Measurements from ENCODE around the gene PPARA. TPM values are rescaled to one million over a fixed set of nuclear protein-coding genes. Genes with fewer than 3 reads are reported as not detected.

Gene PPARA
- total RNA-seq, 6 donors from 2014 or later = 10.2 to 27.0 (median 20.9) TPM

GRCh38 chr22:46171940-46172339, 21.6 kb downstream of the PPARA start:
- Histone ChIP-seq H3K4me1 (peaks cover 5 to 24% (median 9%) of the 10 kb centered on the region in 4 donors), H3K36me3 (no peaks in the 10 kb centered on the region), H3K4me3 (no peak overlapping the region), H3K9me3 (no peaks in the 10 kb centered on the region), H3K27ac (no peak overlapping the region), H3K27me3 (no peaks in the 10 kb centered on the region)
- WGBS, 2 donors = 79 to 81% methylated on average over 4 to 8 of the region's 8 CpGs
- no peak for TF ChIP-seq POLR2AphosphoS5 (IDR thresholded peaks at IDR 0.05)
- no peak for TF ChIP-seq EP300 (IDR thresholded peaks at IDR 0.05)
- TF ChIP-seq POLR2A (IDR thresholded peaks at IDR 0.05) = no peak
- TF ChIP-seq CTCF (IDR thresholded peaks at IDR 0.05) = no peak
- ATAC-seq (ENCODE audit: low FRiP score in 2 of 2) = peak in 1 of 2 donors; percentile 22
- no peak for DNase-seq

DNA sequence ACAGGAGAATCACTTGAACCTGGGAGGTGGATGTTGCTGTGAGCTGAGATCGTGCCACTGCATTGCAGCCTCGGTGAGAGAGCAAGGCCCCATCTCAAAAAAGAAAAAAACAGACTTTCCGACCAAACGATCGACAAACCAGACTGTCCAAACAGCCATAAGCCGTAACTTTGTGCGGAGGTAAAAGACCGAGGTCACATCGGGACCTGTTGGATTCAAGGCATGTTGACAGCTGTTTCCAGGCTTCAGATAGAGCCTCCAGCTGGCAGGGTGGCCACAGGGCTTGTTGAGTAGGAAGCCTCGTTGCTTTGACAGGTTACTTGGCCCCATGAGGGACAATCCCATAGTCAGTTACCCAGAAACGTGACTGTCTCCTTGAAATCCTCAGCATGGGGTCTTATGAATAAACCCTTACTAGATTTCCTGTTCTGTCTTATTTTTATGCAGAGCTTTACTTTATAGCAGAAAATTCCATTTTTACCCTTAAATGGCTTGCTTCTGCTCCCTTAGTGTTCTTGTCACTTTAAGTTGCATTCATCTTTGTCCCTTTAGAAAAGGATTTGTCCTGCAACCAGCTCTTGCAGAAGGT, 22.3 kb downstream of the PPARA start:
- H3K4me1 ChIP-seq = peaks cover 5 to 24% (median 9%) of the 10 kb centered on the region in 4 donors
- H3K27me3 ChIP-seq = no peaks in the 10 kb centered on the region
- H3K36me3 ChIP-seq = no peaks in the 10 kb centered on the region
- no peak for DNase-seq
- no peak for TF ChIP-seq EP300 (IDR thresholded peaks at IDR 0.05)
- no peak for TF ChIP-seq POLR2AphosphoS5 (IDR thresholded peaks at IDR 0.05)
- no peak for TF ChIP-seq CTCF (IDR thresholded peaks at IDR 0.05)
- TF ChIP-seq POLR2A (IDR thresholded peaks at IDR 0.05) = no peak
- ATAC-seq (ENCODE audit: low FRiP score in 2 of 2) = no peak
- H3K4me3 ChIP-seq = no peak overlapping the region
- no peak overlapping the region for H3K27ac ChIP-seq
- no peaks in the 10 kb centered on the region for H3K9me3 ChIP-seq
- 79 to 87% methylated on average over 11 of the region's 11 CpGs for WGBS, 2 donors

GRCh38 chr22:46173152-46173551, 22.8 kb downstream of the PPARA start:
- TF ChIP-seq POLR2AphosphoS5 (IDR thresholded peaks at IDR 0.05) (no peak), CTCF (IDR thresholded peaks at IDR 0.05) (no peak), EP300 (IDR thresholded peaks at IDR 0.05) (no peak), POLR2A (IDR thresholded peaks at IDR 0.05) (no peak)
- WGBS, 2 donors = 70 to 77% methylated on average over 3 of the region's 3 CpGs
- H3K4me3 ChIP-seq = no peak overlapping the region
- H3K27me3 ChIP-seq = no peaks in the 10 kb centered on the region
- H3K9me3 ChIP-seq = no peaks in the 10 kb centered on the region
- no peaks in the 10 kb centered on the region for H3K36me3 ChIP-seq
- ATAC-seq (ENCODE audit: low FRiP score in 2 of 2) (no peak), DNase-seq (no peak)
- H3K4me1 ChIP-seq = peaks cover 5 to 24% (median 8%) of the 10 kb centered on the region in 4 donors
- H3K27ac ChIP-seq = no peak overlapping the region

- no peaks in the 10 kb centered on the region for H3K27me3 ChIP-seq
- H3K4me3 ChIP-seq = no peak overlapping the region
- no peak for TF ChIP-seq CTCF (IDR thresholded peaks at IDR 0.05)
- TF ChIP-seq EP300 (IDR thresholded peaks at IDR 0.05) = no peak
- TF ChIP-seq POLR2A (IDR thresholded peaks at IDR 0.05) = no peak
- TF ChIP-seq POLR2AphosphoS5 (IDR thresholded peaks at IDR 0.05) = no peak
- ATAC-seq (ENCODE audit: low FRiP score in 2 of 2) (no peak), DNase-seq (no peak)
- H3K9me3 ChIP-seq = peaks cover 7 to 18% (median 10%) of the 10 kb centered on the region in 4 donors
- 90% methylated on average over 5 of the region's 5 CpGs for WGBS, 2 donors
- no peak overlapping the region for H3K27ac ChIP-seq
- H3K4me1 ChIP-seq = peaks cover 4 to 22% (median 8%) of the 10 kb centered on the region in 4 donors
- peaks cover 0 to 9% (median 0%) of the 10 kb centered on the region in 4 donors for H3K36me3 ChIP-seq
Measured at GRCh38 chr22:46175631-46176030, 25.3 kb downstream of the PPARA start.

- Histone ChIP-seq H3K9me3 (peaks cover 14 to 27% (median 16%) of the 10 kb centered on the region in 4 donors), H3K27me3 (no peaks in the 10 kb centered on the region), H3K36me3 (peaks cover 0 to 13% (median 1%) of the 10 kb centered on the region in 4 donors), H3K4me1 (peaks cover 0 to 13% (median under 1%) of the 10 kb centered on the region in 4 donors), H3K27ac (no peak overlapping the region), H3K4me3 (no peak overlapping the region)
- DNase-seq (no peak), ATAC-seq (ENCODE audit: low FRiP score in 2 of 2) (no peak)
- 89 to 92% methylated on average over 9 of the region's 9 CpGs for WGBS, 2 donors
- TF ChIP-seq CTCF (IDR thresholded peaks at IDR 0.05) (no peak), POLR2A (IDR thresholded peaks at IDR 0.05) (no peak), EP300 (IDR thresholded peaks at IDR 0.05) (no peak), POLR2AphosphoS5 (IDR thresholded peaks at IDR 0.05) (no peak)
Measured at GRCh38 chr22:46176508-46177003, 26.2 kb downstream of the PPARA start.

Data from upper lobe of left lung (tissue), 6 donors.